ENCODE measurements around the gene ZC3H13.

The ZC3H13 gene

DNA sequence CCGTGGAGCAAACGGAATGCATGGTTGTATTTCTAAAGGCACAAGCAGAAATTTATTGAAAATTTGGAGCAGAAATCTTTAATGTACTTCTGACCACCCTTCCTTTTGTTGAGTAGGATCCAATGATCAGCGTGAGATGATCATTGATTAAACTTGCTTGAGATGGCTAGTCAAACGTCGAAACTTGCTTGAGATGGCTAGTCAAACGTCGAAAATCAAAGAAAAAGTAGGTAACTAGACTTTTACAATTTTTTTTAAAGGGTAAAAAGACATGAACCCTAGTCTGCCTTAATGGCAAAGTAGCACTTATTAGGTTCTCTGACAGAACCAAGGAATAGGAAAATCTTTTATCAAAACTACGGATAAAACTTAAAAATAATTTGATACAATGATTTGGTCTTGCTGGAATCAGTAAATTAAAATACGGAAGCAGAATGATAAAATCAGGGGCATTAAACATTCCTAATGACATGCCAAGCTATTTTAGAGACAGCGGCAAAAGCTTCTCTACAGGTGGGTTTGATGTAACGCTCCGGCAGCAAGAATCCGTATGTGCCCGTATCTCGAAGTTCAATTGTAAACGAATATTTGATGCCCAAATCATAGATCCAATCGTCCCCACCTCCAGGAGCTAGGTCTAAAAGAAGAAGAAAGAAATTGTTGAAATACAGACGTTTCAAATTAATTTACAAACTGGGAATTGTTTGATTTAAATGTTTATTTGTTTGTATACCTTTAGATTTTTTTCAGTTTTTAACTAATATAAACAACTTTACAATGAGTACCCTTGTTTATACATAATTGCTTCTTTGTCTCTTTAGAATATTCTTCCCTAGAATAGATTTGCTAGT lies 841 bp upstream of the ZC3H13 start:
- in situ Hi-C loops (cut with MboI; ENCODE audit: low pct_unique_long_range_greater_than_20kb, low sequenced_read_pairs, unreplicated experiment), result no loop called here
- TF ChIP-seq, protein P1, sequence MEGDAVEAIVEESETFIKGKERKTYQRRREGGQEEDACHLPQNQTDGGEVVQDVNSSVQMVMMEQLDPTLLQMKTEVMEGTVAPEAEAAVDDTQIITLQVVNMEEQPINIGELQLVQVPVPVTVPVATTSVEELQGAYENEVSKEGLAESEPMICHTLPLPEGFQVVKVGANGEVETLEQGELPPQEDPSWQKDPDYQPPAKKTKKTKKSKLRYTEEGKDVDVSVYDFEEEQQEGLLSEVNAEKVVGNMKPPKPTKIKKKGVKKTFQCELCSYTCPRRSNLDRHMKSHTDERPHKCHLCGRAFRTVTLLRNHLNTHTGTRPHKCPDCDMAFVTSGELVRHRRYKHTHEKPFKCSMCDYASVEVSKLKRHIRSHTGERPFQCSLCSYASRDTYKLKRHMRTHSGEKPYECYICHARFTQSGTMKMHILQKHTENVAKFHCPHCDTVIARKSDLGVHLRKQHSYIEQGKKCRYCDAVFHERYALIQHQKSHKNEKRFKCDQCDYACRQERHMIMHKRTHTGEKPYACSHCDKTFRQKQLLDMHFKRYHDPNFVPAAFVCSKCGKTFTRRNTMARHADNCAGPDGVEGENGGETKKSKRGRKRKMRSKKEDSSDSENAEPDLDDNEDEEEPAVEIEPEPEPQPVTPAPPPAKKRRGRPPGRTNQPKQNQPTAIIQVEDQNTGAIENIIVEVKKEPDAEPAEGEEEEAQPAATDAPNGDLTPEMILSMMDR (IDR thresholded peaks at IDR 0.05; ENCODE audit: extremely low read depth, insufficient read depth, missing control alignments), result no peak
- no peak for DNase-seq (ENCODE audit: low spot score)

DNA sequence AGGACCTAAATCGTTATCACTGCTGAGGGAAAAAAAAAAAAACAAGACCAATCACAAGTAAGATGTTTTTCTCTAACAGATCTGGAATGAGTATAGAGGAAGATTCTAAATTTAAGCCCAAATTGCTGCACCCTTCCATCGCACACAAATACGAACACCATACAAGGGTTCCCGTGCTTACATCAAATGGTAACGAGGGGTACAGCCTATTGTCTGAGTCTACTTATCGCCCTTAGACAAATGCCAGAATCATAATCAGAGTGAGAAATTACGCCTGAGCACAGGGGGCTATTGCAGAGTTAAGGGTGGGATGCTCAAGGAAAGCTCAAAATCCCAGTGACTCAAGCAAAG lies 603 bp downstream of the ZC3H13 start:
- in situ Hi-C loops (cut with MboI; ENCODE audit: low pct_unique_long_range_greater_than_20kb, low sequenced_read_pairs, unreplicated experiment), result no loop called here
- TF ChIP-seq, protein P1 (IDR thresholded peaks at IDR 0.05; ENCODE audit: extremely low read depth, insufficient read depth, missing control alignments), result no peak
- no peak for DNase-seq (ENCODE audit: low spot score)

DNA sequence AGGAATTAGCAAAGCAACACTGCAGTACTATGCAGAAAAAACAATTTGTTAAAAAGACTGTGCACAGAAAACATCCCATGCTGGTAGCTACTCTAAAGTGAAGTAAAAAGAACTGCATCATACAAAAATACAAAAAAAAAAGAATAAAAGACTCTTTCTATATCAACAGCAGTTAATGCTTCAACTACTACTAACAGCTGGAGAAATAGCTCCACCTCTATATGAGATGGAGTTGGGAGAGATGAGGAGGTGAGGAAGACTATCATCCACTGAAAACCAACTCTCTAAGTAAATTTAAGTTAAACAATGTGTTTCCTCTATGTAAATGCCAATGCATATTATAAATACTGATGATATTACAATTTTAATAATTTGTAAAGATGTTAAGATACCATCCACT lies 1.8 kb downstream of the ZC3H13 start:
- TF ChIP-seq, protein P1 (IDR thresholded peaks at IDR 0.05; ENCODE audit: extremely low read depth, insufficient read depth, missing control alignments), result no peak
- DNase-seq (ENCODE audit: low spot score), result no peak
- in situ Hi-C loops (cut with MboI; ENCODE audit: low pct_unique_long_range_greater_than_20kb, low sequenced_read_pairs, unreplicated experiment), result no loop called here

DNA sequence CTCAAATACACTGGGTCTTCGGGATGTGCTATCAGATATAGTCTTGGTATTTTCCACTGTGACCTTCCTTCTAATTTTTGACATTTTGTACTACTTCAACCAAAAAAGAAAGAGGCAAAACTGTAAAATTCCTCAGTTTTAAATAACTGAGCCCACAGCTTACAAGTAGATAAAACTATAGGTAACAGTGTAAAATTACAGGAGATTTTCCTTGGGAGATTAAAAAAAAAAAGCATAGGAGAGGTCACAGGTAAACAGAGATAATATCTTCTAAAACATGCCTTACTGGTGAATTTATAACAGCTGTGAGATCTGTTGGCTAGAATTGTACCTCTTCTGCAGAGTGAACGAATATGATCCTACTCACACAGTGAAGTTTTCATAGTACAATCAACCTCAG lies 7.1 kb downstream of the ZC3H13 start:
- DNase-seq (ENCODE audit: low spot score), result no peak
- in situ Hi-C loops (cut with MboI; ENCODE audit: low pct_unique_long_range_greater_than_20kb, low sequenced_read_pairs, unreplicated experiment), result no loop called here
- TF ChIP-seq, protein P1 (IDR thresholded peaks at IDR 0.05; ENCODE audit: extremely low read depth, insufficient read depth, missing control alignments), result no peak

DNA sequence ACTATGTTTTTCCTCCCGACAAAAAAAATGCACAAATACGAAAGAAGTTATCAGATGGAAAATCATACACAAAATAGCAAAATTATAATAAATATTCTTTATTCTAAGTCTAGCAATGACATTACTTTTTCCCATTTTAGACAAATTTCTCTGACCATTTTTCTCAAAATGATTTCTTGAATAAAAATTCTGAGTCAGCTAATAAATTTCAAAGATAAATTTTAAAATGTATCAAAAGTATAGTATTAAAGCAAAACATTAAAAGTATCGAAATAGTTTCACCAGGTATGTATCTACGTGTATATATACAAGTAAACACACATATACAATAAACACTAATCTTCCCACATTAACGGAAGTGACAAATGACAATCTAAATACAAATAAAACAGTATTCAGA lies 8.9 kb downstream of the ZC3H13 start:
- TF ChIP-seq, protein P1 (IDR thresholded peaks at IDR 0.05; ENCODE audit: extremely low read depth, insufficient read depth, missing control alignments), result no peak
- in situ Hi-C loops (cut with MboI; ENCODE audit: low pct_unique_long_range_greater_than_20kb, low sequenced_read_pairs, unreplicated experiment), result no loop called here

DNA sequence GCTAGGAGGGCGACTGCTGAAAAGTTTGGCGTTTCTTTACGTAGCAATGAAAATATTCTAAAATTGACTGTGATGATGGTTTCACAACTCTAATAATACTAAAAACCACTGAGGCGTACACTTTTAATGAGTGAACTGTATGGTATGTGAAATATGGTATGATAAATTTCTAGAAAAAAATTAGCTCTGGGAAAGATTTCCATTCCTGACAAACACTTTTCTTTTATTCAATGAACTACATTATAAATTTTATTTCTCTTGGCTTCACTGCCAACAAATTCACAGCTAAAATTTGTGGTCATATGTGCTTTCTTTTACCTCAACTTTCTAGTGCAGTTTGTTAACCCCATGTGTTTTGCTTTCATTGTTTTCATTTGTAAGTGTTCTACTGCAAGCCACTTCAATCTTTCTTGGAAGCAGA lies 11.1 kb downstream of the ZC3H13 start:
- DNase-seq (ENCODE audit: low spot score), result no peak
- TF ChIP-seq, protein P1 (IDR thresholded peaks at IDR 0.05; ENCODE audit: extremely low read depth, insufficient read depth, missing control alignments), result no peak
- in situ Hi-C loops (cut with MboI; ENCODE audit: low pct_unique_long_range_greater_than_20kb, low sequenced_read_pairs, unreplicated experiment), result no loop called here

More for the DNA sequence above, 8.9 kb downstream of the ZC3H13 start:
- no peak for DNase-seq (ENCODE audit: low spot score)
